GM18907 (cell line): ENCODE results near the gene RNGTT.
"Not testable (repeated sequence)": the region's sequence is repeated elsewhere in the genome, so short reads cannot be mapped to it uniquely, and the experiment has no call there.

Experiments
- ATAC-seq: cut with Tn5 transposase; IDR thresholded peaks from one replicate; pipeline ENCODE4 v1.9.1; 2021; ENCODE audit warnings: mild to moderate bottlenecking, moderate library complexity; ENCODE audit not compliant: unreplicated experiment

RNGTT gene

GRCh38 chr6:88825856-88826255 is 137.6 kb downstream of the RNGTT start:
- ATAC-seq = no peak

- ATAC-seq = no peak
Measured at GRCh38 chr6:88823998-88824397, 139.4 kb downstream of the RNGTT start.

GRCh38 chr6:88815491-88815890 is 147.9 kb downstream of the RNGTT start:
- no peak for ATAC-seq

GRCh38 chr6:88814909-88815308 is 148.5 kb downstream of the RNGTT start:
- ATAC-seq = no peak

- no peak for ATAC-seq
Measured at GRCh38 chr6:88813045-88813444, 150.4 kb downstream of the RNGTT start.

GRCh38 chr6:88810701-88811100 is 152.7 kb downstream of the RNGTT start:
- ATAC-seq = no peak

- ATAC-seq = no peak
Measured at GRCh38 chr6:88810089-88810488, 153.3 kb downstream of the RNGTT start.

GRCh38 chr6:88808381-88808780 is 155.0 kb downstream of the RNGTT start:
- ATAC-seq = no peak

- no peak for ATAC-seq
Measured at GRCh38 chr6:88807622-88808021, 155.8 kb downstream of the RNGTT start.

GRCh38 chr6:88806728-88807127 is 156.7 kb downstream of the RNGTT start:
- ATAC-seq = no peak

GRCh38 chr6:88804701-88805100 is 158.7 kb downstream of the RNGTT start:
- ATAC-seq = no peak

GRCh38 chr6:88785478-88785877 is 177.9 kb downstream of the RNGTT start:
- no peak for ATAC-seq

- ATAC-seq = peak; percentile 76
Measured at GRCh38 chr6:88780714-88781389, 182.6 kb downstream of the RNGTT start.

GRCh38 chr6:88775866-88776571 is 187.4 kb downstream of the RNGTT start:
- no peak for ATAC-seq

- ATAC-seq = not testable (repeated sequence)
Measured at GRCh38 chr6:88768114-88768513, 195.3 kb downstream of the RNGTT start.

- no peak for ATAC-seq
Measured at GRCh38 chr6:88764081-88764480, 199.3 kb downstream of the RNGTT start.

GRCh38 chr6:88763160-88763559 is 200.3 kb downstream of the RNGTT start:
- ATAC-seq = no peak

GRCh38 chr6:88761237-88762031 is 202.0 kb downstream of the RNGTT start:
- peak; percentile 74 for ATAC-seq

GRCh38 chr6:88760091-88760490 is 203.3 kb downstream of the RNGTT start:
- ATAC-seq = no peak

- ATAC-seq = no peak
Measured at GRCh38 chr6:88750936-88751335, 212.5 kb downstream of the RNGTT start.

GRCh38 chr6:88749849-88750248 is 213.6 kb downstream of the RNGTT start:
- ATAC-seq = no peak

- ATAC-seq = no peak
Measured at GRCh38 chr6:88748141-88748540, 215.3 kb downstream of the RNGTT start.
